Progenitor cell of endocrine pancreas (in vitro differentiated cells): ENCODE results near the gene CFAP65. TPM values are rescaled to one million over a fixed set of nuclear protein-coding genes. Genes with fewer than 3 reads are reported as not detected.
A peak's percentile ranks its signal among the peaks of the same experiment; 100 is the strongest.

Source experiments
- DNase-seq: peaks from one replicate; pipeline ENCODE4 v3.0.0; 2021; ENCODE audit warnings: low spot score; ENCODE audit not compliant: unreplicated experiment
- H3K27ac Mint-ChIP-seq: 2 replicates; pipeline ENCODE4 v1.8.0; 2021; ENCODE audit warnings: mild to moderate bottlenecking, moderate library complexity, mixed read lengths
- H3K27me3 Mint-ChIP-seq: 2 replicates; pipeline ENCODE4 v1.8.0; 2021; ENCODE audit warnings: mixed read lengths
- H3K36me3 Mint-ChIP-seq: 2 replicates; pipeline ENCODE4 v1.8.0; 2022; ENCODE audit warnings: mixed read lengths; ENCODE audit not compliant: insufficient read depth
- H3K4me1 Mint-ChIP-seq: 2 replicates; pipeline ENCODE4 v1.8.0; 2021; ENCODE audit warnings: low read depth, mixed read lengths
- H3K4me3 Mint-ChIP-seq: 2 replicates; pipeline ENCODE4 v1.8.0; 2021; ENCODE audit warnings: low read depth, mild to moderate bottlenecking, moderate library complexity, mixed read lengths
- H3K9me3 Mint-ChIP-seq: 2 replicates; pipeline ENCODE4 v1.8.0; 2021; ENCODE audit warnings: low read depth, mixed read lengths
- total RNA-seq: library from RNA; stranded (reverse); gene quantifications from 2 replicates; pipeline ENCODE4 v1.2.1, GENCODE V29; 2021
- TF ChIP-seq, protein P1 (sequence below): fragments of 200-600 bp; sonication (generic); IDR thresholded peaks from one replicate; pipeline ENCODE4 v1.5.0; 2021; ENCODE audit warnings: antibody characterized with exemption, mild to moderate bottlenecking; ENCODE audit not compliant: unreplicated experiment

Gene CFAP65
- total RNA-seq, 1 donor from 2014 or later, result 0.65 TPM

DNA sequence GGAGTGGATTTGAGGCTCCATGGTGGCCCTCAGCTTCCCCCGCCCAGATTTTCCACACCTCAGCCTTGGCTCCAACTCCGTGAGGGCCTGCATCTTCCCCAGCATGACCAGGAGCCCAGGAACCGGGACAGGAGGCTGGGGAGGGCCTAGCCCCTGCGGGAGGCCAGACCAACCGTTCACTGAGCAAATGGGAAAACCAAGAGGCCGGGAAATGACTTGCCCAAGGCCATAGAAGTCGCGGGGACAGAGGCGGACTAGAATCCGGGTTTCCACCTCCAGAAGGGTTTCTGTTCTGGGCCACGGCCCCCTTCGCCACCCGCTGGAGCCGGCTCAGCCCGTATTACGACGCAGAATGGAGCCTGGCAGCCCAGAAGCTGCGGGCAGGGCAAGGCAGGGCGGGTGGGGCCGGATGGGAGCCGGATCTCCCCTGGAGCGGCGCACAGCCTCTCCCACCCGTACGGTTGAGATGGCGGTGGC is 40.2 kb downstream of the CFAP65 start:
- H3K9me3 Mint-ChIP-seq, result no peaks in the 10 kb centered on the region
- peaks cover 14% of the 10 kb centered on the region for H3K4me1 Mint-ChIP-seq
- peaks cover 71% of the 10 kb centered on the region for H3K27me3 Mint-ChIP-seq
- H3K36me3 Mint-ChIP-seq, result no peaks in the 10 kb centered on the region
- H3K27ac Mint-ChIP-seq, result peak overlapping the region; percentile 62
- peak overlapping the region; percentile 68 for H3K4me3 Mint-ChIP-seq
- no peak for DNase-seq
- TF ChIP-seq, protein P1, sequence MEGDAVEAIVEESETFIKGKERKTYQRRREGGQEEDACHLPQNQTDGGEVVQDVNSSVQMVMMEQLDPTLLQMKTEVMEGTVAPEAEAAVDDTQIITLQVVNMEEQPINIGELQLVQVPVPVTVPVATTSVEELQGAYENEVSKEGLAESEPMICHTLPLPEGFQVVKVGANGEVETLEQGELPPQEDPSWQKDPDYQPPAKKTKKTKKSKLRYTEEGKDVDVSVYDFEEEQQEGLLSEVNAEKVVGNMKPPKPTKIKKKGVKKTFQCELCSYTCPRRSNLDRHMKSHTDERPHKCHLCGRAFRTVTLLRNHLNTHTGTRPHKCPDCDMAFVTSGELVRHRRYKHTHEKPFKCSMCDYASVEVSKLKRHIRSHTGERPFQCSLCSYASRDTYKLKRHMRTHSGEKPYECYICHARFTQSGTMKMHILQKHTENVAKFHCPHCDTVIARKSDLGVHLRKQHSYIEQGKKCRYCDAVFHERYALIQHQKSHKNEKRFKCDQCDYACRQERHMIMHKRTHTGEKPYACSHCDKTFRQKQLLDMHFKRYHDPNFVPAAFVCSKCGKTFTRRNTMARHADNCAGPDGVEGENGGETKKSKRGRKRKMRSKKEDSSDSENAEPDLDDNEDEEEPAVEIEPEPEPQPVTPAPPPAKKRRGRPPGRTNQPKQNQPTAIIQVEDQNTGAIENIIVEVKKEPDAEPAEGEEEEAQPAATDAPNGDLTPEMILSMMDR, result no peak

DNA sequence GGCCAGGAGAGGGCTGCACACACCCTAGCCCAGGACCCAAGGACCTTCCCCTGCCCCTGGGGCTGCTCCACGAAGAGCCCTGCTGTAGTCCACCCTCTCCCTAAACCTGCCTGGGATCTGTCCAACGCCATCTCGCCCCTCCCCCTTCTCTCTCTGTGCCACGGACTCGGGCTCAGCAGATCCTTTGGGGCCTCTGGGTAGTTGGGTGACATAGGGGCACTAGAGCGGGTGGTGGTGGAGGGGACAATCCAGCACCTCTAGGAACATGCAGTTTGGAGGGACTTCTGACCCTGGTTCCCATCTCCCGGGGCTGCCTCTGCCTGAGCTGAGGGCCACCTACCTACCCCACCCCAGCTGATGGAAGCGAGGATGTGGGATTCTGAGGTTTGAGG is 40.8 kb downstream of the CFAP65 start:
- DNase-seq, result no peak
- TF ChIP-seq, protein P1, result no peak
- peaks cover 14% of the 10 kb centered on the region for H3K4me1 Mint-ChIP-seq
- H3K27ac Mint-ChIP-seq, result peak overlapping the region; percentile 37
- H3K27me3 Mint-ChIP-seq, result peaks cover 74% of the 10 kb centered on the region
- peak overlapping the region; percentile 68 for H3K4me3 Mint-ChIP-seq
- H3K9me3 Mint-ChIP-seq, result no peaks in the 10 kb centered on the region
- no peaks in the 10 kb centered on the region for H3K36me3 Mint-ChIP-seq

DNA sequence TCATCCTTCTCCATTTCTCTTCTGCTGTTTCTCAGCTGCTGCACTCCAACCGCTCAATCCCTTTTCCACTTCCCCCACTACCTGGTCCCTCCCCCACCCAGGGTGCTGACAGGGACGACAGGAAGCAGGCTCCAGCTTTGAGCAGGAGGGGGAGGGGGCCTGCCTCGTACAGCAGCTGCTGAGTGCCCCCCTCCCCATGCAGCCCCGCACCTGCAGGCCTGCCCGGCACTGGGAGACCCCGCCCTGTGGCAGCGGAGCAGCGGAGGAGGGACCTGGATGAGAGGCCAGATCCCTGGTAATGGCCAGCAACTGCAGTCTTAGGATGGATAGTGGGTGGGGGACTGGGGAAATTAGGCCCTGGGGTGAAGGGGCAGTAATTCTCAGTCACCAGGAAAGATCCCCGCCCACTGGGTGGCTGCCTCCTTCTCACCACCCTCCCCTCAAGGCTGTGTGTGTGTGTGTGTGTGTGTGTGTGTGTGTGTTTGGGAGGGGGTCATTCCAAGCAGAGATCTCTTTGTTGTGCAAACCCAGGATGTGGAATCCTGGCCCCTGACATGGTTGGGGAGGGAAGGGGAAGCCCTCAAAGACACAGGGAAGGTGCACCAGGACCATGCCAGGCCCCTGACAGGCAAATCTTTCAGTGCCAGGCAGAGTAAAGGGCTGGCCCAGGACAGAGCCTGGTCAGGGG is 41.3 kb downstream of the CFAP65 start:
- no peak overlapping the region for H3K4me3 Mint-ChIP-seq
- no peak overlapping the region for H3K27ac Mint-ChIP-seq
- H3K4me1 Mint-ChIP-seq, result peaks cover 14% of the 10 kb centered on the region
- H3K9me3 Mint-ChIP-seq, result no peaks in the 10 kb centered on the region
- DNase-seq, result no peak
- TF ChIP-seq, protein P1, result no peak
- H3K36me3 Mint-ChIP-seq, result no peaks in the 10 kb centered on the region
- peaks cover 74% of the 10 kb centered on the region for H3K27me3 Mint-ChIP-seq

- Mint-ChIP-seq H3K4me1 (peaks cover 14% of the 10 kb centered on the region), H3K36me3 (no peaks in the 10 kb centered on the region), H3K27ac (no peak overlapping the region), H3K27me3 (peaks cover 73% of the 10 kb centered on the region), H3K4me3 (no peak overlapping the region), H3K9me3 (no peaks in the 10 kb centered on the region)
- no peak for DNase-seq
- TF ChIP-seq, protein P1, result no peak
Observed at GRCh38 chr2:218999021-218999880, 42.1 kb downstream of the CFAP65 start.

GRCh38 chr2:218998414-218999002 is 42.8 kb downstream of the CFAP65 start:
- Mint-ChIP-seq H3K27ac (peak overlapping the region; percentile 60), H3K4me3 (no peak overlapping the region)
- DNase-seq, result no peak

More at GRCh38 chr2:218998414-218999002, 42.8 kb downstream of the CFAP65 start:
- peaks cover 16% of the 10 kb centered on the region for H3K4me1 Mint-ChIP-seq
- no peaks in the 10 kb centered on the region for H3K36me3 Mint-ChIP-seq
- TF ChIP-seq, protein P1, result no peak
- H3K27me3 Mint-ChIP-seq, result peaks cover 72% of the 10 kb centered on the region
- no peaks in the 10 kb centered on the region for H3K9me3 Mint-ChIP-seq
